Astrocyte (in vitro differentiated cells and primary cell): ENCODE data around the gene PLEKHH3. TPM values are rescaled to one million over a fixed set of nuclear protein-coding genes. Genes with fewer than 3 reads are reported as not detected.
A peak's percentile ranks its signal among the peaks of the same experiment; 100 is the strongest.

Source experiments
- DNase-seq: peaks from one replicate; pipeline ENCODE4 v3.0.0-alpha.2; 2010; ENCODE audit warnings: low read depth
- FAIRE-seq: peaks from 2 replicates; lab custom pipeline; 2011; peaks lifted over from hg19 to GRCh38; lab: Jason Lieb, UNC
- H2AFZ ChIP-seq: 2 replicates; pipeline ENCODE4 v1.6.0; 2012; ENCODE audit warnings: low read depth, low read length, inconsistent platforms
- H3K27ac ChIP-seq: 2 replicates; pipeline ENCODE4 v1.5.1; 2011; ENCODE audit warnings: low read depth, low read length, inconsistent platforms
- H3K27me3 ChIP-seq: 2 replicates; pipeline ENCODE4 v1.6.0; 2011; ENCODE audit warnings: low read length, inconsistent platforms; ENCODE audit not compliant: insufficient read depth
- H3K36me3 ChIP-seq: 2 replicates; pipeline ENCODE4 v1.5.1; 2011; ENCODE audit warnings: low read length, inconsistent platforms; ENCODE audit not compliant: insufficient read depth
- H3K4me1 ChIP-seq: 2 replicates; pipeline ENCODE4 v1.5.1; 2011; ENCODE audit warnings: low read length, inconsistent platforms; ENCODE audit not compliant: insufficient read depth
- H3K4me2 ChIP-seq: 2 replicates; pipeline ENCODE4 v1.6.0; 2012; ENCODE audit warnings: low read length, inconsistent platforms
- H3K4me3 ChIP-seq: 2 replicates; pipeline ENCODE4 v1.5.1; 2011; ENCODE audit warnings: low read depth, mild to moderate bottlenecking, low read length, inconsistent platforms; ENCODE audit not compliant: insufficient read depth
- H3K79me2 ChIP-seq: 2 replicates; pipeline ENCODE4 v1.6.0; 2012; ENCODE audit warnings: mild to moderate bottlenecking, low read length, inconsistent platforms; ENCODE audit not compliant: insufficient read depth
- H3K9ac ChIP-seq: 2 replicates; pipeline ENCODE4 v1.6.0; 2012; ENCODE audit warnings: mild to moderate bottlenecking, low read length, inconsistent platforms
- H3K9me3 ChIP-seq: 2 replicates; pipeline ENCODE4 v1.5.1; 2012; ENCODE audit warnings: low read depth, mild to moderate bottlenecking, low read length, inconsistent platforms; ENCODE audit not compliant: insufficient read depth
- H4K20me1 ChIP-seq: 2 replicates; pipeline ENCODE4 v1.6.0; 2012; ENCODE audit warnings: low read length, inconsistent platforms; ENCODE audit not compliant: insufficient read depth
- H3K27ac Mint-ChIP-seq: one replicate; pipeline ENCODE4 v1.8.0; 2021; ENCODE audit warnings: mild to moderate bottlenecking, mixed read lengths; ENCODE audit not compliant: unreplicated experiment
- H3K27me3 Mint-ChIP-seq: one replicate; pipeline ENCODE4 v1.8.0; 2021; ENCODE audit warnings: low read depth, mixed read lengths; ENCODE audit not compliant: unreplicated experiment
- H3K36me3 Mint-ChIP-seq: one replicate; pipeline ENCODE4 v1.8.0; 2021; ENCODE audit warnings: low read depth, mixed read lengths; ENCODE audit not compliant: unreplicated experiment
- H3K4me1 Mint-ChIP-seq: one replicate; pipeline ENCODE4 v1.8.0; 2021; ENCODE audit warnings: low read depth, mixed read lengths; ENCODE audit not compliant: unreplicated experiment
- H3K4me3 Mint-ChIP-seq: one replicate; pipeline ENCODE4 v1.8.0; 2021; ENCODE audit warnings: mild to moderate bottlenecking, moderate library complexity, mixed read lengths; ENCODE audit not compliant: unreplicated experiment
- H3K9me3 Mint-ChIP-seq: one replicate; pipeline ENCODE4 v1.8.0; 2021; ENCODE audit warnings: mild to moderate bottlenecking, mixed read lengths; ENCODE audit not compliant: unreplicated experiment
- CTCF ChIP-seq: IDR thresholded peaks from 2 replicates; pipeline ENCODE4 v1.5.1; 2011; ENCODE audit warnings: low read depth, mild to moderate bottlenecking, inconsistent platforms, low read length, moderate library complexity; ENCODE audit not compliant: insufficient read depth
- EZH2 ChIP-seq: IDR thresholded peaks from 2 replicates; pipeline ENCODE4 v1.6.1; 2012; ENCODE audit warnings: mild to moderate bottlenecking, low read length, inconsistent platforms; ENCODE audit not compliant: insufficient read depth
- total RNA-seq: library from RNA; stranded (reverse); gene quantifications from 2 replicates; pipeline ENCODE4 v1.2.1, GENCODE V29; 2021

The PLEKHH3 gene
- total RNA-seq, 1 donor from 2014 or later: 14.5 TPM

GRCh38 chr17:42675348-42675964, 1.3 kb downstream of the PLEKHH3 start:
- no peak overlapping the region for H3K27ac ChIP-seq
- peaks cover 52% of the 10 kb centered on the region for H3K4me1 ChIP-seq

GRCh38 chr17:42674755-42675347, 1.9 kb downstream of the PLEKHH3 start:
- H3K4me3 ChIP-seq: peak overlapping the region; percentile 91
- H3K9me3 Mint-ChIP-seq: no peaks in the 10 kb centered on the region
- peak overlapping the region; percentile 24 for H3K27ac Mint-ChIP-seq
- peaks cover 9% of the 10 kb centered on the region for H3K4me1 Mint-ChIP-seq
- H3K9ac ChIP-seq: no peak overlapping the region
- TF ChIP-seq EZH2 (no peak), CTCF (no peak)
- no peak for FAIRE-seq
- H3K27me3 Mint-ChIP-seq: peaks cover 6% of the 10 kb centered on the region
- H3K4me3 Mint-ChIP-seq: peak overlapping the region; percentile 77
- H3K4me1 ChIP-seq: peaks cover 46% of the 10 kb centered on the region
- no peaks in the 10 kb centered on the region for H3K36me3 ChIP-seq
- peaks cover 11% of the 10 kb centered on the region for H3K36me3 Mint-ChIP-seq
- H3K9me3 ChIP-seq: no peaks in the 10 kb centered on the region
- H3K27ac ChIP-seq: no peak overlapping the region
- no peaks in the 10 kb centered on the region for H3K27me3 ChIP-seq
- peak overlapping the region; percentile 90 for H3K4me2 ChIP-seq
- H2AFZ ChIP-seq: no peak overlapping the region
- peaks cover 56% of the 10 kb centered on the region for H4K20me1 ChIP-seq
- peaks cover 23% of the 10 kb centered on the region for H3K79me2 ChIP-seq
- DNase-seq: no peak

More at GRCh38 chr17:42675348-42675964, 1.3 kb downstream of the PLEKHH3 start:
- Mint-ChIP-seq H3K4me1 (peaks cover 11% of the 10 kb centered on the region), H3K27me3 (peaks cover 6% of the 10 kb centered on the region), H3K36me3 (peaks cover 8% of the 10 kb centered on the region), H3K27ac (no peak overlapping the region), H3K4me3 (peak overlapping the region; percentile 88), H3K9me3 (no peaks in the 10 kb centered on the region)
- TF ChIP-seq EZH2: no peak
- no peak for TF ChIP-seq CTCF
- DNase-seq (no peak), FAIRE-seq (no peak)
- peak overlapping the region; percentile 90 for H3K4me2 ChIP-seq
- H3K4me3 ChIP-seq: peak overlapping the region; percentile 91
- H3K36me3 ChIP-seq: no peaks in the 10 kb centered on the region
- H3K27me3 ChIP-seq: no peaks in the 10 kb centered on the region
- H3K9ac ChIP-seq: peak overlapping the region; percentile 86
- H4K20me1 ChIP-seq: peaks cover 53% of the 10 kb centered on the region
- H2AFZ ChIP-seq: no peak overlapping the region
- H3K9me3 ChIP-seq: no peaks in the 10 kb centered on the region
- peaks cover 23% of the 10 kb centered on the region for H3K79me2 ChIP-seq
